GM19467 (cell line): ENCODE data around the gene CEL.
"Not testable (repeated sequence)": the region's sequence is repeated elsewhere in the genome, so short reads cannot be mapped to it uniquely, and the experiment has no call there.

ENCODE experiments used
- ATAC-seq: cut with Tn5 transposase; IDR thresholded peaks from one replicate; pipeline ENCODE4 v1.9.1; 2021; ENCODE audit warnings: mild to moderate bottlenecking, moderate library complexity; ENCODE audit not compliant: unreplicated experiment

The CEL gene

GRCh38 chr9:133063159-133063499 lies 1.3 kb downstream of the CEL start:
- no peak for ATAC-seq

GRCh38 chr9:133063500-133064231 lies 1.9 kb downstream of the CEL start:
- no peak for ATAC-seq

DNA sequence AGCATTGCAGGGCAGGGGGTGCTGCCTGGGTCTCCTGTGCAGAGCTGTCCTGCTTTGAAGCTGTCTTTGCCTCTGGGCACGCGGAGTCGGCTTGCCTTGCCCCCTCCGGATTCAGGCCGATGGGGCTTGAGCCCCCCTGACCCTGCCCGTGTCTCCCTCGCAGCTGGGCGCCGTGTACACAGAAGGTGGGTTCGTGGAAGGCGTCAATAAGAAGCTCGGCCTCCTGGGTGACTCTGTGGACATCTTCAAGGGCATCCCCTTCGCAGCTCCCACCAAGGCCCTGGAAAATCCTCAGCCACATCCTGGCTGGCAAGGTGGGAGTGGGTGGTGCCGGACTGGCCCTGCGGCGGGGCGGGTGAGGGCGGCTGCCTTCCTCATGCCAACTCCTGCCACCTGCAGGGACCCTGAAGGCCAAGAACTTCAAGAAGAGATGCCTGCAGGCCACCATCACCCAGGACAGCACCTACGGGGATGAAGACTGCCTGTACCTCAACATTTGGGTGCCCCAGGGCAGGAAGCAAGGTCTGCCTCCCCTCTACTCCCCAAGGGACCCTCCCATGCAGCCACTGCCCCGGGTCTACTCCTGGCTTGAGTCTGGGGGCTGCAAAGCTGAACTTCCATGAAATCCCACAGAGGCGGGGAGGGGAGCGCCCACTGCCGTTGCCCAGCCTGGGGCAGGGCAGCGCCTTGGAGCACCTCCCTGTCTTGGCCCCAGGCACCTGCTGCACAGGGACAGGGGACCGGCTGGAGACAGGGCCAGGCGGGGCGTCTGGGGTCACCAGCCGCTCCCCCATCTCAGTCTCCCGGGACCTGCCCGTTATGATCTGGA lies 2.7 kb downstream of the CEL start:
- ATAC-seq, result no peak

- ATAC-seq, result no peak
Measured at GRCh38 chr9:133065070-133065388, 3.2 kb downstream of the CEL start.

DNA sequence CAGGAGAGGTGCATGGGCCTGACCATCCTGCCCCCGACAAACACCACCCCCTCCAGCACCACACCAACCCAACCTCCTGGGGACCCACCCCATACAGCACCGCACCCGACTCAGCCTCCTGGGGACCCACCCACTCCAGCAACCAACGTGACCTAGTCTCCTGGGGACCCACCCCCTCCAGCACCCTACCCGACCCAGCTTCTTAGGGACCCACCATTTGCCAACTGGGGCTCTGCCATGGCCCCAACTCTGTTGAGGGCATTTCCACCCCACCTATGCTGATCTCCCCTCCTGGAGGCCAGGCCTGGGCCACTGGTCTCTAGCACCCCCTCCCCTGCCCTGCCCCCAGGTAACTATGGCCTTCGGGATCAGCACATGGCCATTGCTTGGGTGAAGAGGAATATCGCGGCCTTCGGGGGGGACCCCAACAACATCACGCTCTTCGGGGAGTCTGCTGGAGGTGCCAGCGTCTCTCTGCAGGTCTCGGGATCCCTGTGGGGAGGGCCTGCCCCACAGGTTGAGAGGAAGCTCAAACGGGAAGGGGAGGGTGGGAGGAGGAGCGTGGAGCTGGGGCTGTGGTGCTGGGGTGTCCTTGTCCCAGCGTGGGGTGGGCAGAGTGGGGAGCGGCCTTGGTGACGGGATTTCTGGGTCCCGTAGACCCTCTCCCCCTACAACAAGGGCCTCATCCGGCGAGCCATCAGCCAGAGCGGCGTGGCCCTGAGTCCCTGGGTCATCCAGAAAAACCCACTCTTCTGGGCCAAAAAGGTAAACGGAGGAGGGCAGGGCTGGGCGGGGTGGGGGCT lies 4.6 kb downstream of the CEL start:
- no peak for ATAC-seq

GRCh38 chr9:133067006-133067405 lies 5.2 kb downstream of the CEL start:
- no peak for ATAC-seq

- ATAC-seq, result no peak
Measured at GRCh38 chr9:133067813-133068212, 6.0 kb downstream of the CEL start.

DNA sequence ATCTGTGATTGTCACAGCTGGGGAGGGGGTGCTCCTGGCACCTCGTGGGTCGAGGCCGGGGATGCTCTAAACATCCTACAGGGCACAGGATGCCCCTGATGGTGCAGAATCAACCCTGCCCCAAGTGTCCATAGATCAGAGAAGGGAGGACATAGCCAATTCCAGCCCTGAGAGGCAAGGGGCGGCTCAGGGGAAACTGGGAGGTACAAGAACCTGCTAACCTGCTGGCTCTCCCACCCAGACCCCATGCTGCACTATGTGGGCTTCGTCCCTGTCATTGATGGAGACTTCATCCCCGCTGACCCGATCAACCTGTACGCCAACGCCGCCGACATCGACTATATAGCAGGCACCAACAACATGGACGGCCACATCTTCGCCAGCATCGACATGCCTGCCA lies 6.7 kb downstream of the CEL start:
- not testable (repeated sequence) for ATAC-seq

- not testable (repeated sequence) for ATAC-seq
Measured at GRCh38 chr9:133070500-133070961, 8.8 kb downstream of the CEL start.

- not testable (repeated sequence) for ATAC-seq
Measured at GRCh38 chr9:133070985-133071384, 9.2 kb downstream of the CEL start.

DNA sequence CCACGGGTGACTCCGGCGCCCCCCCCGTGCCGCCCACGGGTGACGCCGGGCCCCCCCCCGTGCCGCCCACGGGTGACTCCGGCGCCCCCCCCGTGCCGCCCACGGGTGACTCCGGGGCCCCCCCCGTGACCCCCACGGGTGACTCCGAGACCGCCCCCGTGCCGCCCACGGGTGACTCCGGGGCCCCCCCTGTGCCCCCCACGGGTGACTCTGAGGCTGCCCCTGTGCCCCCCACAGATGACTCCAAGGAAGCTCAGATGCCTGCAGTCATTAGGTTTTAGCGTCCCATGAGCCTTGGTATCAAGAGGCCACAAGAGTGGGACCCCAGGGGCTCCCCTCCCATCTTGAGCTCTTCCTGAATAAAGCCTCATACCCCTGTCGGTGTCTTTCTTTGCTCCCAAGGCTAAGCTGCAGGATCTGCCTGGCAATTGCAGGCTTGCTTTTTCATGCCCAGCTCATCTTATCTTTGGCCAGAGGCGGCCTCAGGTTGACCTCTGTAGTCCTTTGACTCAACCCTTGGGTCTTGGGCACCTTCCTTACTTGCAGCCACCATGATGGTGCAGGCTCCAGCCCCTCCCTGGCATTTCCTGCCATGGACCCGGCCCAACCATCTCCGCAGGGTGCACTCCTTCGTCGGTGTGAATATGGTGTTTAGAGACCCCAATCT lies 9.8 kb downstream of the CEL start:
- no peak for ATAC-seq

GRCh38 chr9:133072210-133072609 lies 10.4 kb downstream of the CEL start:
- ATAC-seq, result not testable (repeated sequence)

GRCh38 chr9:133073086-133074014 lies 11.6 kb downstream of the CEL start:
- no peak for ATAC-seq

DNA sequence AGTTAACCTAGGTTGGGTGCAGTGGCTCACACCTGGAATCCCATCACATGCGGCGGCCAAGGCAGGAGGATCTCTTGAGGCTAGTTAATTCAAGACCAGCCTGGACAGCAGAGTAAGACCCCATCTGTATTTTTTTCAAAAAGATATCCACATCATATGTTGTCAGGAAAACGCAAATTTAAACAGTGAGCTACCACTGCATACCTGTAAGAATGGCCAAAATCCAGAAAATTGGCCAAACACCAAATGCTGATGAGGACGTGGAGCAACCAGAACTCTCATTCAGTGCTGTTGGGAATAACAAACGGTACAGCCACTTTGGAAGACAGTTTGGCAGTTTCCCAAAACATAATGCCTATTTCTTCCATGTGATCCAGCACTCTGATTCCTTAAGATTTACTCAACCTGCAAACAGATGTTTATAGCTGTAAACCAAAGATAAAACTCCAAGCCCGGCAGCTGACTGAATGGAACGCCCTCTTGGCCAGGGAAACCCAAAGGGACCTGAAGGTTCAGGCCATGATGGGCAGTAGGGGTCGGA lies 12.4 kb downstream of the CEL start:
- ATAC-seq, result no peak

DNA sequence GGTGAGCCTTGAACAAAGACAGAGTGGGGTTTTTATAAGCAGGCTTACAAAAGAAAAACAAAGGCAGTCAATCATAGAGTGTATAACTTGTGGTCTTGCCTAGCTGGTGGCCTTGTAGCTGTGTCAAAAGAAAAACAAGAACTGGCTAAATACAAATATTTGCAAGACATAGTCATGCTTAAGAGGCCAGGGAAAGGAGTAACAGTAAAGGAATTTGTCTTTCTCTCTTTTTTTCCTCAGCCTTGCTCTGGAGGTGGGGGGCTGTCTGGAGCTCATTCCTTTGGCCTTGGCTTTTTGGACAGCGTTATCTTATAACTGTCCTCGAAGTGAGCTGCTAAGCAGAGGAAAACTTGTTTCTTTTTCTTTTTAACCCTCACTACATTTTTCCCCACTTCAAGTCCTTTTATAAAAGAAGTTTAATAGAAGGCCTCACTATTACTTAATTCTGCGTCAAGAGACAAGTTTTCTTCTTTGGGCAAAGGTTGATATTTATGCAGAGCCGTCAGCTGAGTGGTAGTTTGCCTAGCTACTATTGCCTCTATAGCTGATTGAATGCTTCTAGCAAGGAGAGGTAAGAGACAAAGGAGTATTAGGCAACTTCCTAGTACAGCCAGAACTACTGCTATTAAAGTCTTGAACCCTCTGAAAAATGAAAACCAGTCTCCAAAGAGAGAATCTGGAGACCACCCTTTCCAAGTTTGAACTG lies 14.3 kb downstream of the CEL start:
- no peak for ATAC-seq

DNA sequence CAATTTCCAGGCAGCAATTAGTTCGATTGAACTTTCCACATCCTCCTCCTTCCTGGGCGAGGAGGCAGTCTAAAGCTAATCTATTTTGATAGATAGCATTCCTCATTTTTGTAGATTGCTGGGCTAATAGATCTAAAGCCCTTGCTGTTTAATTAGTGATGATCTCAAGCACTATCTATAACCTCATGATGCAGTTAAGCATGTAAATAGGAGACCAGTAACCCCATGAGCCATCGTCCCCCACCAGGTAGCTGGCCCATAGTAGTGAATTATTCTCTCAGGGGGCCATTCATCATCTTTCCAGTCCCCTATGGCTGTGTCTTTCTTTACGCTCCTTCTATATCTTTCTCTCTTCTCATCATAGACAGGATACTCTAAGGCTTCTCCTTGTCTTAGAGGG lies 14.9 kb downstream of the CEL start:
- ATAC-seq, result no peak

DNA sequence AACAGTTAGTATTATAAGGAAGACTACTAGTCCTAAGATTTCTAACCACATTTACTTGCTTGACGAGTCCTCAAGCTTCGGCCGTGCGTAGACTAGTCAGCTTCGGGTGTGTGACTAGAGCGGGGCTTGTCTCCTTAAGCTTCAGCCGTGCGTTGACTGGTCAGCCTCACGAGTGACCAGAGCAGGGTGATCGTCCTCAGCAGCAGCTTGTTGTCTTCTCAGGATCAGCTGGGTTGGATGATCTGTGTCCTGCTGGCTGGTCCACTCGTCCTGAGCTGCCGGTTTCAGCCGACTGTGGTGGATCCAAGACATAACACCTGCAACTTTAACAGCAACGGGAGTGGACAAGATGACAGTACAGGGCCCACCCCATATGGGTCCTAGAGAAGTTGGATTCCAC lies 16.7 kb downstream of the CEL start:
- ATAC-seq, result no peak

GRCh38 chr9:133080161-133080560 lies 18.4 kb downstream of the CEL start:
- no peak for ATAC-seq
